Measurements from ENCODE around the gene RBBP8NL. TPM values are rescaled to one million over a fixed set of nuclear protein-coding genes. Genes with fewer than 3 reads are reported as not detected.

Gene RBBP8NL
- total and polyA plus RNA-seq, 2 donors = 0.33 to 0.64 TPM

GRCh38 chr20:62411479-62412193 lies 15.7 kb downstream of the RBBP8NL start:
- Histone ChIP-seq H3K4me1 (ENCODE audit: control insufficient read depth in 2 of 2, insufficient read depth in 2 of 2, low read length in 2 of 2) (peaks cover 5 to 15% of the 10 kb centered on the region in 2 donors), H3K27me3 (ENCODE audit: control insufficient read depth in 2 of 2, insufficient read depth in 1 of 2, low read length in 1 of 2) (peaks cover 0 to 33% of the 10 kb centered on the region in 2 donors), H3K36me3 (ENCODE audit: control insufficient read depth in 2 of 2, insufficient read depth in 2 of 2, low read length in 1 of 2) (no peaks in the 10 kb centered on the region), H3K9me3 (ENCODE audit: control insufficient read depth in 2 of 2, insufficient read depth in 1 of 2, low read length in 1 of 2) (no peaks in the 10 kb centered on the region), H3K4me3 (ENCODE audit: low read length in 2 of 2) (no peak overlapping the region), H3K27ac (ENCODE audit: low read depth in 1 of 2, low read length in 1 of 2) (no peak overlapping the region)
- no peak for DNase-seq (ENCODE audit: low read depth in 6 of 9, low spot score in 9 of 9)
- 90% methylated on average over 24 of the region's 24 CpGs for WGBS

GRCh38 chr20:62410746-62411478 lies 16.4 kb downstream of the RBBP8NL start:
- no peak for DNase-seq (ENCODE audit: low read depth in 6 of 9, low spot score in 9 of 9)
- peaks cover 0 to 33% of the 10 kb centered on the region in 2 donors for H3K27me3 ChIP-seq (ENCODE audit: control insufficient read depth in 2 of 2, insufficient read depth in 1 of 2, low read length in 1 of 2)
- H3K9me3 ChIP-seq (ENCODE audit: control insufficient read depth in 2 of 2, insufficient read depth in 1 of 2, low read length in 1 of 2) = peaks cover 0 to 2% of the 10 kb centered on the region in 2 donors
- WGBS = 93% methylated on average over 19 of the region's 19 CpGs
- no peaks in the 10 kb centered on the region for H3K36me3 ChIP-seq (ENCODE audit: control insufficient read depth in 2 of 2, insufficient read depth in 2 of 2, low read length in 1 of 2)
- H3K4me1 ChIP-seq (ENCODE audit: control insufficient read depth in 2 of 2, insufficient read depth in 2 of 2, low read length in 2 of 2) = peaks cover 12 to 22% of the 10 kb centered on the region in 2 donors
- no peak overlapping the region for H3K27ac ChIP-seq (ENCODE audit: low read depth in 1 of 2, low read length in 1 of 2)
- H3K4me3 ChIP-seq (ENCODE audit: low read length in 2 of 2) = no peak overlapping the region

- 12% methylated on average over 30 of the region's 30 CpGs for WGBS
- Histone ChIP-seq H3K27ac (ENCODE audit: low read depth in 1 of 2, low read length in 1 of 2) (no peak overlapping the region), H3K4me1 (ENCODE audit: control insufficient read depth in 2 of 2, insufficient read depth in 2 of 2, low read length in 2 of 2) (peaks cover 12 to 25% of the 10 kb centered on the region in 2 donors), H3K9me3 (ENCODE audit: control insufficient read depth in 2 of 2, insufficient read depth in 1 of 2, low read length in 1 of 2) (peaks cover 0 to 2% of the 10 kb centered on the region in 2 donors), H3K27me3 (ENCODE audit: control insufficient read depth in 2 of 2, insufficient read depth in 1 of 2, low read length in 1 of 2) (peaks cover 0 to 33% of the 10 kb centered on the region in 2 donors), H3K36me3 (ENCODE audit: control insufficient read depth in 2 of 2, insufficient read depth in 2 of 2, low read length in 1 of 2) (no peaks in the 10 kb centered on the region), H3K4me3 (ENCODE audit: low read length in 2 of 2) (no peak overlapping the region)
- peak in 2 of 9 donors; percentile 28 to 43 for DNase-seq (ENCODE audit: low read depth in 6 of 9, low spot score in 9 of 9)
Observed at GRCh38 chr20:62409931-62410745, 17.2 kb downstream of the RBBP8NL start.

- Histone ChIP-seq H3K27ac (ENCODE audit: low read depth in 1 of 2, low read length in 1 of 2) (no peak overlapping the region), H3K27me3 (ENCODE audit: control insufficient read depth in 2 of 2, insufficient read depth in 1 of 2, low read length in 1 of 2) (peaks cover 0 to 33% of the 10 kb centered on the region in 2 donors), H3K36me3 (ENCODE audit: control insufficient read depth in 2 of 2, insufficient read depth in 2 of 2, low read length in 1 of 2) (no peaks in the 10 kb centered on the region), H3K9me3 (ENCODE audit: control insufficient read depth in 2 of 2, insufficient read depth in 1 of 2, low read length in 1 of 2) (peaks cover 0 to 2% of the 10 kb centered on the region in 2 donors), H3K4me1 (ENCODE audit: control insufficient read depth in 2 of 2, insufficient read depth in 2 of 2, low read length in 2 of 2) (peaks cover 12 to 25% of the 10 kb centered on the region in 2 donors), H3K4me3 (ENCODE audit: low read length in 2 of 2) (no peak overlapping the region)
- no peak for DNase-seq (ENCODE audit: low read depth in 6 of 9, low spot score in 9 of 9)
- 96% methylated on average over 12 of the region's 12 CpGs for WGBS
Observed at GRCh38 chr20:62409086-62409853, 18.1 kb downstream of the RBBP8NL start.

GRCh38 chr20:62408640-62409039 lies 18.7 kb downstream of the RBBP8NL start:
- no peaks in the 10 kb centered on the region for H3K36me3 ChIP-seq (ENCODE audit: control insufficient read depth in 2 of 2, insufficient read depth in 2 of 2, low read length in 1 of 2)
- H3K9me3 ChIP-seq (ENCODE audit: control insufficient read depth in 2 of 2, insufficient read depth in 1 of 2, low read length in 1 of 2) = peaks cover 0 to 2% of the 10 kb centered on the region in 2 donors
- 90% methylated on average over 12 of the region's 12 CpGs for WGBS
- H3K27me3 ChIP-seq (ENCODE audit: control insufficient read depth in 2 of 2, insufficient read depth in 1 of 2, low read length in 1 of 2) = peaks cover 0 to 33% of the 10 kb centered on the region in 2 donors
- H3K27ac ChIP-seq (ENCODE audit: low read depth in 1 of 2, low read length in 1 of 2) = no peak overlapping the region
- H3K4me1 ChIP-seq (ENCODE audit: control insufficient read depth in 2 of 2, insufficient read depth in 2 of 2, low read length in 2 of 2) = peaks cover 12 to 25% of the 10 kb centered on the region in 2 donors
- no peak overlapping the region for H3K4me3 ChIP-seq (ENCODE audit: low read length in 2 of 2)
- no peak for DNase-seq (ENCODE audit: low read depth in 6 of 9, low spot score in 9 of 9)

- WGBS = 98% methylated on average over 15 of the region's 15 CpGs
- DNase-seq (ENCODE audit: low read depth in 6 of 9, low spot score in 9 of 9) = no peak
- H3K4me1 ChIP-seq (ENCODE audit: control insufficient read depth in 2 of 2, insufficient read depth in 2 of 2, low read length in 2 of 2) = peaks cover 12 to 25% of the 10 kb centered on the region in 2 donors
- H3K27ac ChIP-seq (ENCODE audit: low read depth in 1 of 2, low read length in 1 of 2) = no peak overlapping the region
- peaks cover 0 to 33% of the 10 kb centered on the region in 2 donors for H3K27me3 ChIP-seq (ENCODE audit: control insufficient read depth in 2 of 2, insufficient read depth in 1 of 2, low read length in 1 of 2)
- H3K9me3 ChIP-seq (ENCODE audit: control insufficient read depth in 2 of 2, insufficient read depth in 1 of 2, low read length in 1 of 2) = peaks cover 0 to 2% of the 10 kb centered on the region in 2 donors
- no peaks in the 10 kb centered on the region for H3K36me3 ChIP-seq (ENCODE audit: control insufficient read depth in 2 of 2, insufficient read depth in 2 of 2, low read length in 1 of 2)
- no peak overlapping the region for H3K4me3 ChIP-seq (ENCODE audit: low read length in 2 of 2)
Observed at GRCh38 chr20:62408055-62408454, 19.3 kb downstream of the RBBP8NL start.

- peaks cover 12 to 25% of the 10 kb centered on the region in 2 donors for H3K4me1 ChIP-seq (ENCODE audit: control insufficient read depth in 2 of 2, insufficient read depth in 2 of 2, low read length in 2 of 2)
Observed at GRCh38 chr20:62407221-62407992, 19.9 kb downstream of the RBBP8NL start, which contains the start of gene CABLES2. Gene CABLES2 (minus strand): TSS chr20:62407285. CDS start chr20:62407276, 9 bp downstream.

More at GRCh38 chr20:62407221-62407992, 19.9 kb downstream of the RBBP8NL start, which contains the start of gene CABLES2:
- peak; percentile 78 to 95 (median 85) for DNase-seq (ENCODE audit: low read depth in 6 of 9, low spot score in 9 of 9)
- Histone ChIP-seq H3K27me3 (ENCODE audit: control insufficient read depth in 2 of 2, insufficient read depth in 1 of 2, low read length in 1 of 2) (peaks cover 0 to 33% of the 10 kb centered on the region in 2 donors), H3K4me3 (ENCODE audit: low read length in 2 of 2) (peak within 1 kb of the TSS; percentile 55 to 78), H3K27ac (ENCODE audit: low read depth in 1 of 2, low read length in 1 of 2) (no peak within 1 kb of the TSS), H3K9me3 (ENCODE audit: control insufficient read depth in 2 of 2, insufficient read depth in 1 of 2, low read length in 1 of 2) (peaks cover 0 to 2% of the 10 kb centered on the region in 2 donors), H3K36me3 (ENCODE audit: control insufficient read depth in 2 of 2, insufficient read depth in 2 of 2, low read length in 1 of 2) (peaks cover 2 to 4% of the 10 kb centered on the region in 2 donors)
- WGBS = 6% methylated on average over 73 of the region's 73 CpGs
